ENCODE results near the gene BBS10. TPM values are rescaled to one million over a fixed set of nuclear protein-coding genes. Genes with fewer than 3 reads are reported as not detected.

The BBS10 gene
- total RNA-seq, 1 donor from 2014 or later = 9.3 TPM

Other genes starting within 250 kb of the BBS10 start
- gene OSBPL8, start 211.4 kb upstream of the BBS10 start, total RNA-seq = 50.5 and 55.0 TPM in 2 replicates